H54 (cell line): ENCODE measurements around the gene ARHGAP23.

Experiments
- DNase-seq: peaks from one replicate; pipeline ENCODE4 v3.0.0; 2011; ENCODE audit warnings: low spot score, mixed read lengths; ENCODE audit not compliant: insufficient read length
- FAIRE-seq: peaks from 3 replicates; lab custom pipeline; 2011; peaks lifted over from hg19 to GRCh38; lab: Jason Lieb, UNC
- POLR2A ChIP-seq: IDR thresholded peaks from 2 replicates; pipeline ENCODE4 v1.6.1; 2011; ENCODE audit warnings: low read depth, mild to moderate bottlenecking, low read length

The ARHGAP23 gene

GRCh38 chr17:38534498-38534885, 106.2 kb downstream of the ARHGAP23 start:
- DNase-seq (no peak), FAIRE-seq (no peak)
- no peak for TF ChIP-seq POLR2A

- FAIRE-seq (no peak), DNase-seq (no peak)
- no peak for TF ChIP-seq POLR2A
Observed at GRCh38 chr17:38535886-38536285, 107.6 kb downstream of the ARHGAP23 start.

- TF ChIP-seq POLR2A: no peak
- FAIRE-seq (no peak), DNase-seq (no peak)
Observed at GRCh38 chr17:38536661-38537060, 108.4 kb downstream of the ARHGAP23 start.

GRCh38 chr17:38538906-38539305, 110.6 kb downstream of the ARHGAP23 start:
- TF ChIP-seq POLR2A: no peak
- DNase-seq: no peak
- FAIRE-seq: no peak

GRCh38 chr17:38539386-38539785, 111.1 kb downstream of the ARHGAP23 start:
- TF ChIP-seq POLR2A: no peak
- FAIRE-seq: no peak
- DNase-seq: no peak

GRCh38 chr17:38540514-38541045, 112.3 kb downstream of the ARHGAP23 start:
- FAIRE-seq (no peak), DNase-seq (no peak)
- no peak for TF ChIP-seq POLR2A

- no peak for DNase-seq
- FAIRE-seq: no peak
- TF ChIP-seq POLR2A: no peak
Observed at GRCh38 chr17:38541281-38541680, 113.0 kb downstream of the ARHGAP23 start.

- DNase-seq: no peak
- no peak for FAIRE-seq
Observed at GRCh38 chr17:38542286-38542685, 114.0 kb downstream of the ARHGAP23 start.

GRCh38 chr17:38543403-38544174, 115.3 kb downstream of the ARHGAP23 start:
- FAIRE-seq (no peak), DNase-seq (no peak)
- TF ChIP-seq POLR2A: no peak

More at GRCh38 chr17:38542286-38542685, 114.0 kb downstream of the ARHGAP23 start:
- TF ChIP-seq POLR2A: no peak

- FAIRE-seq: no peak
- no peak for TF ChIP-seq POLR2A
- DNase-seq: no peak
Observed at GRCh38 chr17:38544175-38544838, 116.0 kb downstream of the ARHGAP23 start.

GRCh38 chr17:38544839-38545209, 116.6 kb downstream of the ARHGAP23 start:
- no peak for FAIRE-seq

GRCh38 chr17:38545531-38546225, 117.4 kb downstream of the ARHGAP23 start:
- no peak for DNase-seq
- no peak for FAIRE-seq
- TF ChIP-seq POLR2A: no peak

More at GRCh38 chr17:38544839-38545209, 116.6 kb downstream of the ARHGAP23 start:
- TF ChIP-seq POLR2A: no peak
- no peak for DNase-seq

GRCh38 chr17:38546396-38546795, 118.1 kb downstream of the ARHGAP23 start:
- TF ChIP-seq POLR2A: no peak
- DNase-seq (no peak), FAIRE-seq (no peak)

- TF ChIP-seq POLR2A: no peak
- FAIRE-seq: no peak
- no peak for DNase-seq
Observed at GRCh38 chr17:38547444-38547843, 119.2 kb downstream of the ARHGAP23 start.
